Liver (tissue), 3 donors: ENCODE measurements around the gene NTM.

Source experiments
- ATF3 ChIP-seq: IDR thresholded peaks from 2 replicates; pipeline ENCODE4 v1.6.1; 2016; ENCODE audit warnings: antibody characterized with exemption
- CTCF ChIP-seq: fragments of 150-350 bp; IDR thresholded peaks from 2 replicates; pipeline ENCODE4 v1.5.1; 2017; ENCODE audit warnings: improper control_type of control experiment, low read depth, low read length; ENCODE audit not compliant: missing input control
- FOXA1 ChIP-seq: IDR thresholded peaks from 2 replicates; pipeline ENCODE4 v1.6.1; 2016; ENCODE audit warnings: antibody characterized with exemption
- MAX ChIP-seq: IDR thresholded peaks from 2 replicates; pipeline ENCODE4 v1.6.1; 2016; ENCODE audit warnings: antibody characterized with exemption
- RAD21 ChIP-seq, 2 donors: IDR thresholded peaks; 2 replicates each; pipeline ENCODE4 v1.6.1; 2016; ENCODE audit warnings: antibody characterized with exemption in 2 of 2, mild to moderate bottlenecking in 2 of 2
- REST ChIP-seq: IDR thresholded peaks from 2 replicates; pipeline ENCODE4 v1.6.1; 2016; ENCODE audit warnings: antibody characterized with exemption, mild to moderate bottlenecking
- TAF1 ChIP-seq: conservative IDR thresholded peaks from 2 replicates; pipeline ENCODE4 v1.6.1; 2016; ENCODE audit warnings: antibody characterized with exemption, mild to moderate bottlenecking
- YY1 ChIP-seq: IDR thresholded peaks from 2 replicates; pipeline ENCODE4 v1.6.1; 2016; ENCODE audit warnings: antibody characterized with exemption, mild to moderate bottlenecking
- donor health status: healthy.
- donor health status: healthy.

- TF ChIP-seq TAF1 (no peak), CTCF (no peak), MAX (no peak), YY1 (no peak), RAD21 (IDR thresholded peaks at IDR 0.05) (no peak), FOXA1 (no peak), ATF3 (no peak), REST (no peak)
Measured at GRCh38 chr11:131624531-131624930, 254.1 kb downstream of the NTM start.
